Eye (tissue), 1 donor: ENCODE measurements around the gene HADH.
"Not testable (repeated sequence)": the region's sequence is repeated elsewhere in the genome, so short reads cannot be mapped to it uniquely, and the experiment has no call there.

Source experiments
- DNase-seq: peaks from one replicate; pipeline ENCODE4 v3.0.0-alpha.2; 2015

HADH gene

GRCh38 chr4:108031427-108032083 lies 41.9 kb downstream of the HADH start:
- DNase-seq: no peak

- no peak for DNase-seq
Observed at GRCh38 chr4:108033348-108033747, 43.7 kb downstream of the HADH start.

- DNase-seq: no peak
Observed at GRCh38 chr4:108034565-108034964, 44.9 kb downstream of the HADH start.

GRCh38 chr4:108035691-108036090 lies 46.0 kb downstream of the HADH start:
- DNase-seq: no peak

GRCh38 chr4:108036213-108036612 lies 46.5 kb downstream of the HADH start:
- DNase-seq: no peak

- no peak for DNase-seq
Observed at GRCh38 chr4:108037884-108038283, 48.2 kb downstream of the HADH start.

GRCh38 chr4:108042927-108043326 lies 53.2 kb downstream of the HADH start:
- no peak for DNase-seq

GRCh38 chr4:108043526-108043925 lies 53.8 kb downstream of the HADH start:
- peak; percentile 76 for DNase-seq

- DNase-seq: no peak
Observed at GRCh38 chr4:108044951-108045686, 55.4 kb downstream of the HADH start.

GRCh38 chr4:108045687-108046024 lies 56.0 kb downstream of the HADH start:
- DNase-seq: peak; percentile 27

- DNase-seq: no peak
Observed at GRCh38 chr4:108047199-108047598, 57.5 kb downstream of the HADH start.

- DNase-seq: no peak
Observed at GRCh38 chr4:108048157-108048556, 58.5 kb downstream of the HADH start.

- DNase-seq: no peak
Observed at GRCh38 chr4:108048997-108049396, 59.3 kb downstream of the HADH start.

GRCh38 chr4:108049406-108049805 lies 59.7 kb downstream of the HADH start:
- no peak for DNase-seq

GRCh38 chr4:108050166-108051111 lies 60.8 kb downstream of the HADH start:
- not testable (repeated sequence) for DNase-seq

- DNase-seq: no peak
Observed at GRCh38 chr4:108051343-108051742, 61.7 kb downstream of the HADH start.

- no peak for DNase-seq
Observed at GRCh38 chr4:108052558-108053120, 63.0 kb downstream of the HADH start.

GRCh38 chr4:108053251-108053711 lies 63.6 kb downstream of the HADH start:
- no peak for DNase-seq

GRCh38 chr4:108054025-108054638 lies 64.4 kb downstream of the HADH start:
- no peak for DNase-seq

- no peak for DNase-seq
Observed at GRCh38 chr4:108055787-108056186, 66.1 kb downstream of the HADH start.

GRCh38 chr4:108056418-108056817 lies 66.7 kb downstream of the HADH start:
- DNase-seq: no peak

- no peak for DNase-seq
Observed at GRCh38 chr4:108058685-108059440, 69.2 kb downstream of the HADH start.
